SKM-1 treated with dmso at 0.1 percent for 144 hours (cell line): ENCODE measurements around the gene PTPN11.
A peak's percentile ranks its signal among the peaks of the same experiment; 100 is the strongest.
"Not testable (repeated sequence)": the region's sequence is repeated elsewhere in the genome, so short reads cannot be mapped to it uniquely, and the experiment has no call there.

Experiments
- DNase-seq: peaks from one replicate; lab custom pipeline; 2025; ENCODE audit not compliant: unreplicated experiment; lab: John Stamatoyannopoulos, UW

PTPN11 gene

DNA sequence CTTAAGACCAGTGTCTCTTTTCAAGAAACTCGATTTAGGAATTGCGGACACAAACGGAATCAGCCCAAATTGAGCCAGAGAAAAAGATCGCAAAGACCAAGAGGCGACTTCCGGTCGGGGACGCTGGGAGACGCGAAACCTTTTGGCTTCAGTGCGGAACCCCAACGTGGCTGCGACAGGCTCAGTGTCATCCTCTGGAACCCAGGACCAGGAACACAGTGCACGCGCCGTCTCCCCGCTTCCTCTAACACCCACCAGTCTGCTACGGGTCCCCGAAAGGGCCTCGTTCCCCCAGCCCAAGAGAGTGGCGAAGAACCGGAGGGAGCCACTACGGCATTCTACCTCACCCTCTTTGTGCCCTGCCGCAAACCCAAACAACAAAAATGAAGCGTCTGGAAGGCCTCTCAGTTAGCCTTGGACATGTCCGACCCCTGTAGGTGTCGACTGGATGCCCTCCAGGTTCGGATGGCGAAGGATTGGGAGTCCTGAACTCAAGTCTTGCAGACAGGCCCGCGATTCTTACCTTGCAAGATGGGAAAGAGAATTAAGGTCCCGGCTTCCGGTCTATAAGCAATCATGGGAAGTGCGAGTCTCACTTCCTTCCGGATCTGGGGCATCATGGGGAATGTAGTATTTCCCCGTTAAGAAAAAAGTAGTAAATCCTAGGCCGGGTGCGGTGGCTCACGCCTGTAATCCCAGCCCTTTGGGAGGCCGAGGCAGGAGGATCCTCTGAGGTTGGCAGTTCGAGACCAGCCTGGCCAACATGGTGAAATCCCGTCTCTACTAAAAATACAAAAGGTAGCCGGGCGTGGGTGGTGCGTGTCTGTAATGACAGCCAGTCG, 9.5 kb upstream of the PTPN11 start, which contains the start of gene RPL6:
TSS of gene RPL6 (minus strand) at position 542 of the 842 bp plus-strand sequence. CDS start 949 bp downstream, outside the sequence.
- DNase-seq, result peak; percentile 82

- no peak for DNase-seq
Observed at GRCh38 chr12:112409906-112410244, 8.9 kb upstream of the PTPN11 start.

- DNase-seq, result no peak
Observed at GRCh38 chr12:112413855-112414625, 4.7 kb upstream of the PTPN11 start.

DNA sequence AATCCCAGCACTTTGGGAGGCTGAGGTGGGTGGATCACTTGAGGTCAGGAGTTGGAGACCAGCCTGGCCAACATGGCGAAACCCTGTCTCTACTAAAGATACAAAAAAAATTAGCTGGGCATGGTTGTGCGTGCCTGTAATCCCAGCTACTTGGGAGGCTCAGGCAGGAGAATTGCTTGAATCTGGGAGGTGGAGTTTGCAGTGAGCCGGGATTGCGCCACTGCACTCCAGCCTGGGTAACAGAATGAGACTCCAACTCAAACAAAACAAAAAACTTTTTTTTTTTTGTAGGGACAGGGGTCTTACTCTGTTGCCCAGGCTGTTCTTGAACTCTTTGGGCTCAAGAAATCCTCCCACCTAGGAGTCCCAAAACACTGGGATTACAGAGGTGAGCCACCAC, 3.3 kb upstream of the PTPN11 start:
- DNase-seq, result not testable (repeated sequence)

DNA sequence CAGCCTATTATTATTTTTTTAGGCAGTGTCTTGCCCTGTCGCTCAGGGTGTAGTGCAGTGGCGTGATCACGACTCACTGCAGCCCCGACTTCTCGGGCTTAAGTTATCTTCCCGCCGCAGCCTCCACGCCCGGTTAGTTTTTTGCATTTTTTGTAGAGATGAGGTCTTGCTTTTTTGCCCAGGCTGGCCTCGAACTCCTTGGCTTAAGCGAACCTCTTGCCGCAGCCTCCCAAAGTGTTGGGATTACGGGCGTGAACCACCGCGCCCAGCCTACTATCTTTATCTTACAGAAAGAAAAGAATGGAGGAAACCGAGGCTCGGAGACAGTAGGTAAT, 507 bp upstream of the PTPN11 start:
- no peak for DNase-seq

GRCh38 chr12:112419297-112420133, 768 bp downstream of the PTPN11 start:
- peak; percentile 22 for DNase-seq

DNA sequence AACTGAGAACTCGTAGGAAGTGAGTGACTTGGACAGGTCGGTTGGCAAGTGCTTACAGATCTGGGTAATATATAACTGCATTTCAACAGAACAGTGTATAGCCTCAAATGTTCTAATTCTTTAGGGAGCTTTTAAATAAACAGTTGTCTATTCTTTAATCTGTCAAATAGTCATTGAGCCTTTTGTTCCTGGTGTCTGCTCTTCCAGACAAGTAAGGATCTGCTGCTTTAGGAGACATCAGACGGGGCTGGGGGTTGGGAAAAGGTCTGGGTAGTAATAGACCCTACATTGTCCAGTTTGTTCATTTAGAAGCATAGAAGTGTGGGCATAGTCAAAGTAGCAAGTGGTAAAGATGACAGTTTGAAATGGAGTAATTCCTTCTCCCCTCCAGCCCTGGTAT, 2.0 kb downstream of the PTPN11 start:
- no peak for DNase-seq

GRCh38 chr12:112421363-112421762, 2.6 kb downstream of the PTPN11 start:
- DNase-seq, result no peak

DNA sequence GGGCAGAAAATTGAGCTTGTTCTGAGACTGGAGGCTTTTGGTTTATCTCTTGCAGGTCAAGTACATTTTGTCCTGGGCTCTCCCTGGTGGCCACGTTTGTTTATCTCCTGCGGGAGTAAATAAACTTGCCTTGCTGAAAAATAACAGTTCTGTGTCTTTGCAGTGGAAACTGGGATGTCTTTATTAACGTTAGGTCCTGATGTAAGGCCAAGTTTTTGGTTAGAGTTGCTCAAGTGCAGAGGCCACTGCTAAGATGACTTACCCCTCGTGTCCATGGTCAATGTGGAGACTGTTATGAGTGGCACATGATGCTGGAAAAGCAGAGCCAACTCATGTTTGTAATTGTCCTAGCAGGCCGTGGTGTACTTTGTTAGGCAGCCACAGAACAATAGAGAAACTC, 3.8 kb downstream of the PTPN11 start:
- no peak for DNase-seq

DNA sequence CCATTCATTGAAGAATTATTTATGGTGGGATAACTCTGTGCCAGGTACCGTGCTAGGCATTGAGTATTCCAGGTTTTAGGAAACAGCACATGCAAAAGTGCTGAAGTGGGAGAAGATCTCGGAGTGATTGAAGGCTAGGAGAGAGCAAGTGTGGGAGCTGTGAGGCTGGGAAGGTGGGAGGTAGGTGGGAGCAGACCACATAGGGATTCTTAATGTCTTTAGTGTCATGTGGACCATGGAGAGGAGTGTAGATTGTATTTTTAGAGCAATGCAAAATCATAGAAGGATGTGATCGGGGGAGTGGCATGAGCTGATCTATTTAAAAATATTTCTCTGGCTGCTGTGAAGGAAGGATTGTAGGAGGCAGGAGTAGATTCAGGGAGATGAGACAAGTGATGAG, 5.4 kb downstream of the PTPN11 start:
- no peak for DNase-seq

- no peak for DNase-seq
Observed at GRCh38 chr12:112425582-112426382, 7.0 kb downstream of the PTPN11 start.

DNA sequence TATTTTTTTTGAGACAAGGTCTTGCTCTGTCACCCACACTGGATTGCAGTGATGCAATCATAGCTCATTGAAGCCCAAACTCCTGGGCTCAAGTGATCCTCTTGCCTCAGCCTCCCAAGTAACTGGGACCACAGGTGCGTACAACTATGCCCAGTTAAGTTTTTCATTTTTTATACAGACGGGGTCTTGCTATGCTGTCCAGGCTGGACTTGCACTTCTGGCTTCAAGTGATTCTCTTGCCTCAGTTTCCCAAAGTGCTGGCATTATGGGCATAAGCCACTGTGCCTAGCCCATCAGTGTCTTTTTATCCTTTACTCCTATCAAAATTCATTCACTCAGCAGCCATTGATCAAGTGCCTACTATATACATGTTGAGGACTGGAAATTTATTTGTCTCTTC, 9.0 kb downstream of the PTPN11 start:
- no peak for DNase-seq

DNA sequence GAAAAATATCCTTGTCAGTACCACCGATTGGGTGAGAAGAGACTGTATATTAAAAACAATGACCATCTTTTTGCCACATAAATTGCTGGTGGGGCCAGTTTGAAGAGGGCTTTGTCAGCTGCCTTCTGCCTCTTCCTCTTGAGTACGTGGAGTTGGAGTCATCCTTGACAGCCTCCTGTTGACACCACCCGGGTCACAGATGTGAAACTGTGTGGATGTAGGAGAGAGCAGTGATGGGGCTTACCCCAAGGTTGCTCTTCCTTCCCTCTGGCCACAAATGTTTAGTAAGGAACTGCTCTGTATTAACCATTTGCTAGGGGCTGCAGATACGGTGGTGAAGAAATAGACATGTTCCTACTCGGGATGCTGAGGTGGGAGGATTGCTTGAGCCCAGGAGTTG, 12.2 kb downstream of the PTPN11 start:
- no peak for DNase-seq

- no peak for DNase-seq
Observed at GRCh38 chr12:112431965-112432364, 13.2 kb downstream of the PTPN11 start.

DNA sequence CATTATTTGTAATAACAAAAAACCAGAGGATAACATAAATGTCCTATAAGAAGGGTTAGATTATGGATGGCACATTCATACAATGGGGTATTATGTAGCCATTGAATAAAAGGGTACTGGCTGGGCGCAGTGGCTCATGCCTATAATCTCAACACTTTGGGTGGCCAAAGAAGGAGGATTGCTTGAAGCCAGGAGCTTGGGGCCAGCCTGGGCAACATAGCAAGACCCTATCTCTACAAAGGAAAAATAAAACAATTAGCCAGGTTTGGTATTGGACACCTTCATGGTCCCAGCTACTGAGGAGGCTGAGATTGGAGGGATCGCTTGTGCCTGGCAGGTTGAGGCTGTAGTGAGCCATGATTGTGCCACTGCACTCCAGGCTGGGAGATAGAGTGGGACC, 14.8 kb downstream of the PTPN11 start:
- no peak for DNase-seq

GRCh38 chr12:112438645-112439044, 19.9 kb downstream of the PTPN11 start:
- not testable (repeated sequence) for DNase-seq

GRCh38 chr12:112439769-112440168, 21.0 kb downstream of the PTPN11 start:
- DNase-seq, result no peak

GRCh38 chr12:112440653-112441052, 21.9 kb downstream of the PTPN11 start:
- DNase-seq, result not testable (repeated sequence)

- no peak for DNase-seq
Observed at GRCh38 chr12:112443916-112444315, 25.2 kb downstream of the PTPN11 start.

DNA sequence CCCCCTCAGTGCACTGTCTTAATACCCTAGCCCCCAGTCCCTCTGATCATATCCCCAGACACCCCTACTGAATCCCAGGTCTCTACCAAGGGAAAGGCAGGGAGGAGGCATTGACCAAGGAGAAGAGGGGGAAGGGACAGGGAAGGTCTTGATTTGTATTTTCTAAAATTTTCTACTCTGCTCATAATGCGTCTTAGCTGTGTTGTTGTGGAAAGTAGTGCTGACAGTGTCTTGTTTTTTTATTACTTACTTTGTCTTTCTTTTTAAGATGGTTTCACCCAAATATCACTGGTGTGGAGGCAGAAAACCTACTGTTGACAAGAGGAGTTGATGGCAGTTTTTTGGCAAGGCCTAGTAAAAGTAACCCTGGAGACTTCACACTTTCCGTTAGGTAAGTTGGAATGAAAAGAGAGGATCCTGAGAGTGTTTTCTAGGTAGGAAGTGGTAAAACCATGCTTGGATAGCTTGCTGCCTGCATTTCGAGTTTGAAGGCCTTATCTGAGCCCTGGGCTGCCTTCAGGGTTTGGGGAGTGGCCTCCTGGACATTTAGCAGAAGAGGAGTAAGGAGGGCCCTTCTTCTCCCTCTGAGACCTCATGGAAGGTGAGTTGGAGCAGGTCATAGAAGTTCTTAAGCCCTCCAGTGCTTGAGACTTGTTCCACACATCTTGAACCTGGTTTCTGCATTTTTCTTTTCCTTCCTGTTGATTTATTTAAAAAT, 27.4 kb downstream of the PTPN11 start:
- no peak for DNase-seq
